HEK293T (cell line): ENCODE results near the gene MYCBPAP.
"Not testable (repeated sequence)": the region's sequence is repeated elsewhere in the genome, so short reads cannot be mapped to it uniquely, and the experiment has no call there.

Experiments
- CTCF ChIA-PET: fragments of 350-600 bp; formaldehyde crosslinking; extraction: SDS; loops from one replicate; lab custom pipeline; 2021; ENCODE audit warnings: antibody characterized with exemption, inconsistent platforms; lab: Yijun Ruan, JAX
- POLR2A ChIA-PET: fragments of 350-600 bp; formaldehyde crosslinking; extraction: SDS; loops from one replicate; lab custom pipeline; 2020; ENCODE audit warnings: antibody characterized with exemption, inconsistent platforms; lab: Yijun Ruan, JAX
- DNase-seq: peaks from one replicate; pipeline ENCODE4 v3.0.0; 2012; ENCODE audit warnings: mixed read lengths; ENCODE audit errors: extremely low spot score
- ARNT ChIP-seq: fragments of 450-650 bp; IDR thresholded peaks from 2 replicates; pipeline ENCODE4 v1.6.1; 2017; ENCODE audit warnings: mild to moderate bottlenecking
- BHLHE40 ChIP-seq: fragments of 450-650 bp; IDR thresholded peaks from 2 replicates; pipeline ENCODE4 v1.6.1; 2016; ENCODE audit warnings: mild to moderate bottlenecking, moderate library complexity, borderline replicate concordance
- CTBP1 ChIP-seq: fragments of 450-650 bp; IDR thresholded peaks from 2 replicates; pipeline ENCODE4 v1.6.1; 2016; ENCODE audit warnings: borderline replicate concordance
- ELF4 ChIP-seq: fragments of 450-650 bp; IDR thresholded peaks from 2 replicates; pipeline ENCODE4 v1.6.1; 2017; ENCODE audit warnings: antibody characterized with exemption
- FOXA1 ChIP-seq: fragments of 450-650 bp; IDR thresholded peaks from 2 replicates; pipeline ENCODE4 v1.6.1; 2016; ENCODE audit warnings: mild to moderate bottlenecking
- FOXK2 ChIP-seq: fragments of 450-650 bp; IDR thresholded peaks from 2 replicates; pipeline ENCODE4 v1.6.1; 2016; ENCODE audit warnings: mild to moderate bottlenecking
- FOXM1 ChIP-seq: fragments of 450-650 bp; IDR thresholded peaks from 2 replicates; pipeline ENCODE4 v1.6.1; 2017; ENCODE audit warnings: mild to moderate bottlenecking, borderline replicate concordance
- HDGF ChIP-seq: fragments of 450-650 bp; IDR thresholded peaks from 2 replicates; pipeline ENCODE4 v1.6.1; 2017; ENCODE audit warnings: antibody characterized with exemption, borderline replicate concordance
- L3MBTL2 ChIP-seq: fragments of 450-650 bp; conservative IDR thresholded peaks from 2 replicates; pipeline ENCODE4 v1.6.1; 2016; ENCODE audit warnings: mild to moderate bottlenecking
- LEF1 ChIP-seq: fragments of 450-650 bp; IDR thresholded peaks from 2 replicates; pipeline ENCODE4 v1.6.1; 2017; ENCODE audit warnings: mild to moderate bottlenecking, borderline replicate concordance
- NFRKB ChIP-seq: fragments of 450-650 bp; IDR thresholded peaks from 2 replicates; pipeline ENCODE4 v1.6.1; 2016; ENCODE audit warnings: mild to moderate bottlenecking, moderate library complexity
- SP1 ChIP-seq: fragments of 450-650 bp; IDR thresholded peaks from 2 replicates; pipeline ENCODE4 v1.6.1; 2017
- SUZ12 ChIP-seq: fragments of 450-650 bp; IDR thresholded peaks from 2 replicates; pipeline ENCODE4 v1.6.1; 2016; ENCODE audit warnings: mild to moderate bottlenecking
- TARDBP ChIP-seq: fragments of 450-650 bp; IDR thresholded peaks from 2 replicates; pipeline ENCODE4 v1.6.1; 2016
- ZNF384 ChIP-seq: fragments of 450-650 bp; IDR thresholded peaks from 2 replicates; pipeline ENCODE4 v1.6.1; 2016
- TF ChIP-seq, protein P1 (sequence below): fragments of 450-650 bp; IDR thresholded peaks from 2 replicates; pipeline ENCODE4 v1.6.1; 2016

Gene MYCBPAP

DNA sequence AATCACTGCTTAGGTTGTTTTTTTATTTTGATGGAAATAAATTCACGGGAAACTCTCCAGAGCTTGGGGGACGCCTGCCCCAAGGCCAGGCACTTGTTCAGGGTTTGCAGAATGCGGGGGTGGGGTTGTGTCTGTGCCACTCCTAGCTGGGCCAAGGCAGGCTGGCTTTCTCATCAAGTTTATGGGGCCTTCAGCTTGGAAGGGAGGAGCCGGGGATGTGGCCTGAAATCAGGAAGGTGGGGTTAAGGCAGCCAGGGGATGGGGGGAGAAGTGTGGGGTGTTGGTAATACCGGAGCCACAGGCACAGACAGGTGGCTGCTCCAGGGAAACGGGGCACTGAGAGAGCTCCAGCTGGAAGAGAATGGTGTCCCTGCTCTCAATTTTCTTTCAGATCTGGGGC lies 37.8 kb upstream of the MYCBPAP start:
- DNase-seq, result no peak
- TF ChIP-seq ARNT, result no peak
- no peak for TF ChIP-seq FOXA1
- TF ChIP-seq, protein P1, sequence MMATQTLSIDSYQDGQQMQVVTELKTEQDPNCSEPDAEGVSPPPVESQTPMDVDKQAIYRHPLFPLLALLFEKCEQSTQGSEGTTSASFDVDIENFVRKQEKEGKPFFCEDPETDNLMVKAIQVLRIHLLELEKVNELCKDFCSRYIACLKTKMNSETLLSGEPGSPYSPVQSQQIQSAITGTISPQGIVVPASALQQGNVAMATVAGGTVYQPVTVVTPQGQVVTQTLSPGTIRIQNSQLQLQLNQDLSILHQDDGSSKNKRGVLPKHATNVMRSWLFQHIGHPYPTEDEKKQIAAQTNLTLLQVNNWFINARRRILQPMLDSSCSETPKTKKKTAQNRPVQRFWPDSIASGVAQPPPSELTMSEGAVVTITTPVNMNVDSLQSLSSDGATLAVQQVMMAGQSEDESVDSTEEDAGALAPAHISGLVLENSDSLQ, result no peak
- no peak for TF ChIP-seq ZNF384
- no peak for TF ChIP-seq CTBP1
- no peak for TF ChIP-seq LEF1
- no peak for TF ChIP-seq FOXM1
- TF ChIP-seq HDGF, result no peak
- TF ChIP-seq SP1, result no peak
- POLR2A ChIA-PET, result no interaction called here
- CTCF ChIA-PET, result no interaction called here

DNA sequence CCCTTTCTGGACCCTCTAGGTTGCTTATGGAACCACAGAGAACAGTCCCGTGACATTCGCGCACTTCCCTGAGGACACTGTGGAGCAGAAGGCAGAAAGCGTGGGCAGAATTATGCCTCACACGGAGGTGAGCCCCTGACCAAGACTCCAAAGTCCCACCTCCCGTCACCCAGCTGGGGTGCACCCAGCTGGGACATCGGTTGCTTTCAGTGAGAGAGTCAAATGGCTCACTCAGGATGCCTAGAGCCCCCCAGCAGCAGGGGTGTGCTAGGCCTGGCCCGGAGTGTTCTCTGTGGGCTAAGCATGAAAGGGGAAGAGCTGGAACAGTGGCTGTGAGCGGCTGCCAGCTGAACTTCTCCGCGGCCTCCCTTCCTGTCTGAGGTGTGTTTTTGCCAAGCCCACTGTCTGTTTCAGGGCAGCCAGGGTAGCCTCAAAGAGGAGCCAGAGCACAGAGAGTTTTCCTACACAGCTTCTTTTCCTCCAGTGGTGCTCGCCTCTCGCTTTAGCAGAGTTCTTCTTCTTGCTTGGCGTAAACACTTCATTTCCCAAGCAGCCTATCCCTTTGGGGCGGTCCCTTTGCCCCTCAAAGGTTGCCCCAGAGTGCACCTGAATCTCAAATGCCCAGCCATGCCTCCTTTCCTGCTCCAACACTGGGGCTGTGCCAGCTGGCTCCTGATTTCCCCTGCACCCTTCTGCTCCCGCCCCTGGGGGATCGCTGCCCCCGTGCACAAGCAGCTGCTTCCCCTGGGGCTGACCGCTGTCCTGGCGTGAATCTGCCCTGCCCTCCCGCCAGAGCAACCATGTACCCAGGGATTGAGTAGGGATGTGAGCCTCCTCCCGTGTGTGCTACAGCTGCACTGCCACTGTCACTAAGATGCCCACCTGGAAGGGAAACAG lies 37.0 kb upstream of the MYCBPAP start:
- ChIA-PET POLR2A (interaction anchor here (1.4 kb wide), 1 partner anchor 74 kb away, joined by 3 read pairs; the partner anchor contains the start of gene LRRC59), CTCF (interaction anchor here (0.8 to 1.6 kb wide), 4 partner anchors 13 to 125 kb away, joined by 3 to 6 read pairs (median 4); no protein-coding TSS in a partner anchor)
- TF ChIP-seq BHLHE40 (no peak), ARNT (no peak), ZNF384 (no peak), HDGF (no peak), SUZ12 (no peak), LEF1 (no peak), TARDBP (no peak), ELF4 (no peak), FOXK2 (no peak), FOXM1 (no peak), FOXA1 (no peak)
- TF ChIP-seq, protein P1, result no peak
- no peak for DNase-seq

DNA sequence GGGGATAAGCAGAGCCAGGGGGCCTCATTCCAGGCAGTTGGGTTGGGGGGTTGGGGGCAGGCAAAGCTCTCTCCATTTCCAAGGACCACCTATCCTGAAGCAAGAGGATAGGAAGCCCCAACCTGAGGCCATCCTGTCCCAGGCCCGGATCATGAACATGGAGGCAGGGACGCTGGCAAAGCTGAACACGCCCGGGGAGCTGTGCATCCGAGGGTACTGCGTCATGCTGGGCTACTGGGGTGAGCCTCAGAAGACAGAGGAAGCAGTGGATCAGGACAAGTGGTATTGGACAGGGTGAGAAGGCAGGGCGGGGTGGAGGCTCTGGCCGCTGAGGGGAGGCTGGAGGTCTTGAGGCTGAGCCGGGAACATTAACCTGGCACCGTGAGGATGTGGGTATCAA lies 36.0 kb upstream of the MYCBPAP start:
- no peak for TF ChIP-seq BHLHE40
- TF ChIP-seq LEF1, result no peak
- TF ChIP-seq HDGF, result no peak
- no peak for DNase-seq
- CTCF ChIA-PET, result interaction anchor here (0.8 to 1.8 kb wide), 8 partner anchors 13 to 126 kb away, joined by 3 to 6 read pairs (median 4); no protein-coding TSS in a partner anchor
- POLR2A ChIA-PET, result interaction anchor here (1.9 kb wide), 1 partner anchor 75 kb away, joined by 8 read pairs; the partner anchor contains the start of gene LRRC59

DNA sequence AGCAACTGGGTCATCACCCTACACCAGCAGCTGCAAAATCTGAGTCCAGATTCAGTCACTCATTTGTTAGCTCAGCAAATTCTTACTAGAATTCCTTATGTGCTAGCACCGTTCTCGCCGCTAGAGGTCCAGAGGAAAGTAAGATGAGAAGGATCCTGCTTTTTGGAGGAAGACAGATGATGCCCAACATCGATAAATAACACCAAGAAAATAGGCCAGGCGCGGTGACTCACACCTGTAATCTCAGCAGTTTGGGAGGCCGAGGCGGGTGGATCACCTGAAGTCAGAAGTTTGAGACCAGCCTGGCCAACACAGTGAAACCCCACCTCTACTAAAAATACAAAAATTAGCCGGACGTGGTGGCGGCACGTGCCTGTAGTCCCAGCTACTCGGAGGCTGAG lies 35.5 kb upstream of the MYCBPAP start:
- not testable (repeated sequence) for DNase-seq
- ChIA-PET POLR2A (interaction anchor here (1.9 kb wide), 1 partner anchor 75 kb away, joined by 8 read pairs; the partner anchor contains the start of gene LRRC59), CTCF (interaction anchor here (0.6 to 1.8 kb wide), 9 partner anchors 10 to 619 kb away, joined by 3 to 7 read pairs (median 5); no protein-coding TSS in a partner anchor)

DNA sequence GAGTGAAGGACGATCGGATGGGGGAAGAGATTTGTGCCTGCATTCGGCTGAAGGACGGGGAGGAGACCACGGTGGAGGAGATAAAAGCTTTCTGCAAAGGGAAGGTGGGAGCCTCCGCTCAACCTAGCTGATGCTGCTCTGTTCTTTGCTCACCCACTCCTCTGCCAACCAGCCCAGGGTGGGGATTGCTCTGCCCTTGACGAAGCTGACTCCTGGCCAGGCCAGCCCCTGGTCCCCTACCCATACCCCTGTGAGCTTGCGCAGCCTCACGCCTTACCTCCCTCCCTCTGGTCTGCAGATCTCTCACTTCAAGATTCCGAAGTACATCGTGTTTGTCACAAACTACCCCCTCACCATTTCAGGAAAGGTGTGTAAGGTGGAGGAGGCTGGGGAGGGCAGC lies 34.3 kb upstream of the MYCBPAP start:
- DNase-seq, result no peak
- TF ChIP-seq HDGF, result no peak
- TF ChIP-seq, protein P1, result no peak
- no peak for TF ChIP-seq TARDBP
- no peak for TF ChIP-seq FOXM1
- no peak for TF ChIP-seq FOXA1
- no peak for TF ChIP-seq LEF1
- no peak for TF ChIP-seq SUZ12
- no peak for TF ChIP-seq ELF4
- no peak for TF ChIP-seq SP1
- TF ChIP-seq CTBP1, result no peak
- TF ChIP-seq L3MBTL2, result no peak
- TF ChIP-seq BHLHE40, result no peak
- no peak for TF ChIP-seq FOXK2
- no peak for TF ChIP-seq ARNT
- no peak for TF ChIP-seq NFRKB
- no peak for TF ChIP-seq ZNF384
- POLR2A ChIA-PET, result interaction anchor here (1.9 kb wide), 1 partner anchor 76 kb away, joined by 8 read pairs; the partner anchor contains the start of gene LRRC59
- CTCF ChIA-PET, result interaction anchor here (0.7 to 1.4 kb wide), 3 partner anchors 9 to 77 kb away, joined by 3 to 7 read pairs (median 3); no protein-coding TSS in a partner anchor

DNA sequence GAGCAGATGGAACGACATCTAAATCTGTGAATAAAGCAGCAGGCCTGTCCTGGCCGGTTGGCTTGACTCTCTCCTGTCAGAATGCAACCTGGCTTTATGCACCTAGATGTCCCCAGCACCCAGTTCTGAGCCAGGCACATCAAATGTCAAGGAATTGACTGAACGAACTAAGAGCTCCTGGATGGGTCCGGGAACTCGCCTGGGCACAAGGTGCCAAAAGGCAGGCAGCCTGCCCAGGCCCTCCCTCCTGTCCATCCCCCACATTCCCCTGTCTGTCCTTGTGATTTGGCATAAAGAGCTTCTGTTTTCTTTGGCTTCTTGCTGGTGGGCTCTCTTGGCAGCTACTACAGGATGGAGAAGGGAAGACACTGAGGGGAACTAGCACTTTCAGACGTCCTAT lies 33.7 kb upstream of the MYCBPAP start:
- POLR2A ChIA-PET, result no interaction called here
- DNase-seq, result no peak
- no peak for TF ChIP-seq FOXK2
- no peak for TF ChIP-seq ELF4
- TF ChIP-seq LEF1, result no peak
- TF ChIP-seq ARNT, result no peak
- no peak for TF ChIP-seq TARDBP
- TF ChIP-seq, protein P1, result no peak
- no peak for TF ChIP-seq FOXM1
- no peak for TF ChIP-seq CTBP1
- no peak for TF ChIP-seq SP1
- TF ChIP-seq ZNF384, result no peak
- no peak for TF ChIP-seq L3MBTL2
- TF ChIP-seq BHLHE40, result no peak
- no peak for TF ChIP-seq HDGF
- no peak for TF ChIP-seq FOXA1
- TF ChIP-seq NFRKB, result no peak
- TF ChIP-seq SUZ12, result no peak
- CTCF ChIA-PET, result interaction anchor here (0.6 to 1.4 kb wide), 2 partner anchors 31 to 77 kb away, joined by 3 read pairs; no protein-coding TSS in a partner anchor
